K562 (cell line): ENCODE measurements around the gene SPEM3. TPM values are rescaled to one million over a fixed set of nuclear protein-coding genes. Genes with fewer than 3 reads are reported as not detected.

Source experiments
- BCOR ChIP-seq: fragments of 450-650 bp; IDR thresholded peaks from 2 replicates; pipeline ENCODE4 v1.6.1; 2016
- GABPB1 ChIP-seq: sonication (generic); formaldehyde crosslinking; IDR thresholded peaks from 2 replicates; pipeline ENCODE4 v1.8.0; 2022; ENCODE audit warnings: mild to moderate bottlenecking, missing genetic modification reagents
- MCM3 ChIP-seq: fragments of 450-650 bp; IDR thresholded peaks from 2 replicates; pipeline ENCODE4 v1.6.1; 2016
- MCM5 ChIP-seq: fragments of 450-650 bp; IDR thresholded peaks from 2 replicates; pipeline ENCODE4 v1.6.1; 2016; ENCODE audit warnings: low read depth
- PHTF2 ChIP-seq: fragments of 250-450 bp; sonication (Bioruptor Pico); IDR thresholded peaks from 2 replicates; pipeline ENCODE4 v1.5.0; 2021; ENCODE audit warnings: mild to moderate bottlenecking
- POLR2B ChIP-seq: fragments of 450-650 bp; IDR thresholded peaks from 2 replicates; pipeline ENCODE4 v1.6.1; 2018; ENCODE audit warnings: low read depth; ENCODE audit not compliant: partially characterized antibody
- POLR3A ChIP-seq: IDR thresholded peaks from 2 replicates; pipeline ENCODE4 v1.6.1; 2011; ENCODE audit warnings: borderline replicate concordance, mild to moderate bottlenecking, moderate library complexity; ENCODE audit not compliant: insufficient read length, insufficient read depth; ENCODE audit errors: extremely low read depth
- RFX1 ChIP-seq: fragments of 450-650 bp; IDR thresholded peaks from 2 replicates; pipeline ENCODE4 v1.6.1; 2016; ENCODE audit warnings: mild to moderate bottlenecking, moderate library complexity
- SAP30 ChIP-seq: fragments of 200-600 bp; sonication (generic); IDR thresholded peaks from 2 replicates; pipeline ENCODE4 v1.6.1; 2012; ENCODE audit warnings: borderline replicate concordance, low read depth, mild to moderate bottlenecking, moderate library complexity, low read length, control low read depth, inconsistent platforms; ENCODE audit not compliant: insufficient read depth, poor library complexity, severe bottlenecking
- SIN3A ChIP-seq, 2 experiments: fragments of 150-350 bp in 1 of 2; IDR thresholded peaks; 2 replicates each; pipeline ENCODE4 v1.6.1; 2011 to 2016; ENCODE audit warnings: borderline replicate concordance in 2 of 2, low read depth in 2 of 2, low read length in 2 of 2, mild to moderate bottlenecking in 2 of 2, moderate library complexity in 2 of 2; ENCODE audit not compliant: control insufficient read depth in 1 of 2
- SLC30A9 ChIP-seq: fragments of 250-450 bp; sonication (Bioruptor Pico); IDR thresholded peaks from 2 replicates; pipeline ENCODE4 v1.8.0; 2022; ENCODE audit warnings: mild to moderate bottlenecking, moderate library complexity
- SMARCC2 ChIP-seq: fragments of 450-650 bp; IDR thresholded peaks from 2 replicates; pipeline ENCODE4 v1.6.1; 2017; ENCODE audit warnings: antibody characterized with exemption, moderate library complexity, mild to moderate bottlenecking, low read depth
- STAG1 ChIP-seq: sonication (generic); formaldehyde crosslinking; IDR thresholded peaks from 2 replicates; pipeline ENCODE4 v1.5.0; 2020; ENCODE audit warnings: missing genetic modification reagents, borderline replicate concordance
- TAF1 ChIP-seq: IDR thresholded peaks from 2 replicates; pipeline ENCODE4 v1.6.1; 2011; ENCODE audit warnings: mild to moderate bottlenecking, low read length, moderate library complexity; ENCODE audit not compliant: insufficient read depth, control insufficient read depth, severe bottlenecking; ENCODE audit errors: extremely low read depth
- ZNF785 ChIP-seq: fragments of 250-450 bp; sonication (Bioruptor Pico); IDR thresholded peaks from 2 replicates; pipeline ENCODE4 v1.4.0; 2020; ENCODE audit warnings: mild to moderate bottlenecking
- polyA plus RNA-seq, 8 experiments: library from polyadenylated mRNA; depleted of rRNA in 4 of 8; stranded (reverse) in 5 of 8; unstranded in 3 of 8; fragments of >200 nt; fragmentation: Nextera tagmentation in 2 of 8; fragmentation: Illumina TruSeq in 1 of 8; extraction: Ambion mirVana in 2 of 8; extraction: Trizol in 1 of 8; gene quantifications; 2 replicates each; pipeline versions ENCODE4 v1.2.1 to v1.2.3, GENCODE V29; 2011 to 2014; ENCODE audit warnings: inconsistent platforms in 1 of 8, missing spikeins in 1 of 8
- total RNA-seq, 7 experiments: library from RNA; depleted of rRNA in 6 of 7; stranded (reverse); fragments of >200 nt in 6 of 7; fragmentation: Illumina TruSeq in 2 of 7; extraction: Trizol in 2 of 7; gene quantifications; 2 replicates each; pipeline versions ENCODE4 v1.2.1 to v1.2.3, GENCODE V29; 2011 to 2021; ENCODE audit warnings: low replicate concordance in 1 of 7
- TF ChIP-seq, protein P1 (sequence below): fragments of 450-650 bp; IDR thresholded peaks from 2 replicates; pipeline ENCODE4 v1.6.1; 2018; ENCODE audit not compliant: partially characterized antibody
- TF ChIP-seq, protein P2 (sequence below): fragments of 250-450 bp; sonication (Bioruptor Pico); IDR thresholded peaks from 2 replicates; pipeline ENCODE4 v1.5.0; 2020; ENCODE audit warnings: mild to moderate bottlenecking
- TF ChIP-seq, protein P3 (sequence below): sonication (generic); formaldehyde crosslinking; IDR thresholded peaks from 2 replicates; pipeline ENCODE4 v1.8.0; 2022; ENCODE audit warnings: missing genetic modification reagents, mild to moderate bottlenecking, moderate library complexity, borderline replicate concordance
- TF ChIP-seq, protein P4 (sequence below): fragments of 250-450 bp; sonication (Bioruptor Pico); IDR thresholded peaks from 2 replicates; pipeline ENCODE4 v1.9.0; 2021; ENCODE audit warnings: mild to moderate bottlenecking, inconsistent platforms

SPEM3 gene
- total and polyA plus RNA-seq, 9 of the 15 experiments (the other 6 are each of a cell fraction or from before 2014, with no cell fraction given): not detected

DNA sequence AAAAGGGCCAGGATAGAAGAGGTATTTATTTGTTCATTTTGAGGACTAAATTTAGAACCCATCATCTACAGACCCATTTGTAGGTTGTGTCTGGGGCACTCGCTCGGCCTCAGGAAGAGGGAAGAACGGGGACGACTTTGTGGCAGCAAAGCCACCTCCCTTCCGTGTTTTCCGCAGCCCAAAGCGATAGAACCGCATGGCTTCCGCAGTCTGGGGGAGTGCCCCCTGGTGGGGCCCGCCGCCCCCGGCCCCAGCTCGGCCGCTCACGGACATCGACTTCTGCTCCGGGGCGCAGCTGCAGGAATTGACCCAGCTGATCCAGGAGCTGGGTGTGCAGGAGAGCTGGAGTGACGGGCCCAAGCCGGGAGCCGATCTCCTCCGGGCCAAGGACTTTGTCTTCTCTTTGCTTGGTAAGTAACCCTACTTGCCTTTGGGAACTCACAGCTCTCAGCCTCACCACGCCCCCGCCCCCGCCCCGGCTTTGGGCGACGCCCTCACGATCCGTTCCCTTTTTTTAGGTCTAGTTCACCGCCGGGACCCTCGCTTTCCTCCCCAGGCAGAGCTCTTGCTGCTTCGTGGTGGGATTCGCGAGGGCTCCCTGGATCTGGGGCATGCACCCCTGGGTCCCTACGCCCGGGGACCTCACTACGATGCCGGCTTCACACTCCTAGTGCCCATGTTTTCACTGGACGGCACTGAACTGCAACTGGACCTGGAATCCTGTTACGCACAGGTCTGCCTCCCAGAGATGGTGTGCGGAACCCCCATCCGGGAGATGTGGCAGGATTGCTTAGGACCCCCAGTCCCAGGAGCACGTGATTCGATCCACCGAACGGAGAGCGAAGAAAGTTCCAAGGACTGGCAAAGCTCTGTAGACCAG, 7.3 kb downstream of the SPEM3 start (continued):
- TF ChIP-seq, protein P1, sequence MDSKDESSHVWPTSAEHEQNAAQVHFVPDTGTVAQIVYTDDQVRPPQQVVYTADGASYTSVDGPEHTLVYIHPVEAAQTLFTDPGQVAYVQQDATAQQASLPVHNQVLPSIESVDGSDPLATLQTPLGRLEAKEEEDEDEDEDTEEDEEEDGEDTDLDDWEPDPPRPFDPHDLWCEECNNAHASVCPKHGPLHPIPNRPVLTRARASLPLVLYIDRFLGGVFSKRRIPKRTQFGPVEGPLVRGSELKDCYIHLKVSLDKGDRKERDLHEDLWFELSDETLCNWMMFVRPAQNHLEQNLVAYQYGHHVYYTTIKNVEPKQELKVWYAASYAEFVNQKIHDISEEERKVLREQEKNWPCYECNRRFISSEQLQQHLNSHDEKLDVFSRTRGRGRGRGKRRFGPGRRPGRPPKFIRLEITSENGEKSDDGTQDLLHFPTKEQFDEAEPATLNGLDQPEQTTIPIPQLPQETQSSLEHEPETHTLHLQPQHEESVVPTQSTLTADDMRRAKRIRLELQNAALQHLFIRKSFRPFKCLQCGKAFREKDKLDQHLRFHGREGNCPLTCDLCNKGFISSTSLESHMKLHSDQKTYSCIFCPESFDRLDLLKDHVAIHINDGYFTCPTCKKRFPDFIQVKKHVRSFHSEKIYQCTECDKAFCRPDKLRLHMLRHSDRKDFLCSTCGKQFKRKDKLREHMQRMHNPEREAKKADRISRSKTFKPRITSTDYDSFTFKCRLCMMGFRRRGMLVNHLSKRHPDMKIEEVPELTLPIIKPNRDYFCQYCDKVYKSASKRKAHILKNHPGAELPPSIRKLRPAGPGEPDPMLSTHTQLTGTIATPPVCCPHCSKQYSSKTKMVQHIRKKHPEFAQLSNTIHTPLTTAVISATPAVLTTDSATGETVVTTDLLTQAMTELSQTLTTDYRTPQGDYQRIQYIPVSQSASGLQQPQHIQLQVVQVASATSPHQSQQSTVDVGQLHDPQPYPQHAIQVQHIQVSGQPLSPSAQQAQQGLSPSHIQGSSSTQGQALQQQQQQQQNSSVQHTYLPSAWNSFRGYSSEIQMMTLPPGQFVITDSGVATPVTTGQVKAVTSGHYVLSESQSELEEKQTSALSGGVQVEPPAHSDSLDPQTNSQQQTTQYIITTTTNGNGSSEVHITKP: peak; percentile 61
- TF ChIP-seq MCM3 (no peak), SMARCC2 (no peak), STAG1 (no peak), GABPB1 (CRISPR knock-in tag) (no peak), SIN3A (IDR thresholded peaks at IDR 0.05; ENCODE audit: borderline replicate concordance in 2 of 2, control insufficient read depth in 1 of 2, low read depth in 2 of 2, low read length in 2 of 2) (peak in 1 of 2 experiments; percentile 59; a peak in 1 of 4 replicates), ZNF785 (CRISPR knock-in tag) (no peak), POLR3A (no peak), SLC30A9 (CRISPR knock-in tag) (no peak), PHTF2 (CRISPR knock-in tag) (no peak), POLR2B (no peak), MCM5 (no peak), SAP30 (peak; percentile 57), BCOR (no peak), TAF1 (no peak), RFX1 (no peak)
- TF ChIP-seq, protein P2, sequence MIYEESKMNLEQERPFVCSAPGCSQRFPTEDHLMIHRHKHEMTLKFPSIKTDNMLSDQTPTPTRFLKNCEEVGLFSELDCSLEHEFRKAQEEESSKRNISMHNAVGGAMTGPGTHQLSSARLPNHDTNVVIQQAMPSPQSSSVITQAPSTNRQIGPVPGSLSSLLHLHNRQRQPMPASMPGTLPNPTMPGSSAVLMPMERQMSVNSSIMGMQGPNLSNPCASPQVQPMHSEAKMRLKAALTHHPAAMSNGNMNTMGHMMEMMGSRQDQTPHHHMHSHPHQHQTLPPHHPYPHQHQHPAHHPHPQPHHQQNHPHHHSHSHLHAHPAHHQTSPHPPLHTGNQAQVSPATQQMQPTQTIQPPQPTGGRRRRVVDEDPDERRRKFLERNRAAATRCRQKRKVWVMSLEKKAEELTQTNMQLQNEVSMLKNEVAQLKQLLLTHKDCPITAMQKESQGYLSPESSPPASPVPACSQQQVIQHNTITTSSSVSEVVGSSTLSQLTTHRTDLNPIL (CRISPR knock-in tag): no peak
- TF ChIP-seq, protein P3, sequence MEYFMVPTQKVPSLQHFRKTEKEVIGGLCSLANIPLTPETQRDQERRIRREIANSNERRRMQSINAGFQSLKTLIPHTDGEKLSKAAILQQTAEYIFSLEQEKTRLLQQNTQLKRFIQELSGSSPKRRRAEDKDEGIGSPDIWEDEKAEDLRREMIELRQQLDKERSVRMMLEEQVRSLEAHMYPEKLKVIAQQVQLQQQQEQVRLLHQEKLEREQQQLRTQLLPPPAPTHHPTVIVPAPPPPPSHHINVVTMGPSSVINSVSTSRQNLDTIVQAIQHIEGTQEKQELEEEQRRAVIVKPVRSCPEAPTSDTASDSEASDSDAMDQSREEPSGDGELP (CRISPR knock-in tag): peak; percentile 85
- TF ChIP-seq, protein P4, sequence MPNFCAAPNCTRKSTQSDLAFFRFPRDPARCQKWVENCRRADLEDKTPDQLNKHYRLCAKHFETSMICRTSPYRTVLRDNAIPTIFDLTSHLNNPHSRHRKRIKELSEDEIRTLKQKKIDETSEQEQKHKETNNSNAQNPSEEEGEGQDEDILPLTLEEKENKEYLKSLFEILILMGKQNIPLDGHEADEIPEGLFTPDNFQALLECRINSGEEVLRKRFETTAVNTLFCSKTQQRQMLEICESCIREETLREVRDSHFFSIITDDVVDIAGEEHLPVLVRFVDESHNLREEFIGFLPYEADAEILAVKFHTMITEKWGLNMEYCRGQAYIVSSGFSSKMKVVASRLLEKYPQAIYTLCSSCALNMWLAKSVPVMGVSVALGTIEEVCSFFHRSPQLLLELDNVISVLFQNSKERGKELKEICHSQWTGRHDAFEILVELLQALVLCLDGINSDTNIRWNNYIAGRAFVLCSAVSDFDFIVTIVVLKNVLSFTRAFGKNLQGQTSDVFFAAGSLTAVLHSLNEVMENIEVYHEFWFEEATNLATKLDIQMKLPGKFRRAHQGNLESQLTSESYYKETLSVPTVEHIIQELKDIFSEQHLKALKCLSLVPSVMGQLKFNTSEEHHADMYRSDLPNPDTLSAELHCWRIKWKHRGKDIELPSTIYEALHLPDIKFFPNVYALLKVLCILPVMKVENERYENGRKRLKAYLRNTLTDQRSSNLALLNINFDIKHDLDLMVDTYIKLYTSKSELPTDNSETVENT (CRISPR knock-in tag): no peak
